Measurements from ENCODE around the gene UBE2G1.

DNA sequence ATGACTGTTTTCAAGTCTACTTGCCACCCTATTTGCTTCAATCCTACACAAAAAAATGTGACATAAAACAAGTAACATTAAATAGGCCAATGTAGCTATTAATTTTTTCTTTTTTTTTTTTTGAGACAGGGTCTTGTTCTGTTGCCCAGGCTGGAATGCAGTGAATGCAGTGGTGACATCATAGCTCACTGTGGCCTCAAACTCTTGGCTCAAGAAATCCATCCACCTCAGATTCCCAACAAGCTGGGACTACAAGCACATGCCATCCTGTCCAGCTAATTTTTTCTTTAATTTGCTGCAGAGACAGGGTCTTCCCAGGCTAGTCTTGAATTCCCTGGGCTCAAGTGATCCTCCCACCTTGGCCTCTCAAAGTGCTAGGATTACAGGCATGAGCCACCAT is 132.1 kb downstream of the UBE2G1 start:
- TF ChIP-seq, protein P1, sequence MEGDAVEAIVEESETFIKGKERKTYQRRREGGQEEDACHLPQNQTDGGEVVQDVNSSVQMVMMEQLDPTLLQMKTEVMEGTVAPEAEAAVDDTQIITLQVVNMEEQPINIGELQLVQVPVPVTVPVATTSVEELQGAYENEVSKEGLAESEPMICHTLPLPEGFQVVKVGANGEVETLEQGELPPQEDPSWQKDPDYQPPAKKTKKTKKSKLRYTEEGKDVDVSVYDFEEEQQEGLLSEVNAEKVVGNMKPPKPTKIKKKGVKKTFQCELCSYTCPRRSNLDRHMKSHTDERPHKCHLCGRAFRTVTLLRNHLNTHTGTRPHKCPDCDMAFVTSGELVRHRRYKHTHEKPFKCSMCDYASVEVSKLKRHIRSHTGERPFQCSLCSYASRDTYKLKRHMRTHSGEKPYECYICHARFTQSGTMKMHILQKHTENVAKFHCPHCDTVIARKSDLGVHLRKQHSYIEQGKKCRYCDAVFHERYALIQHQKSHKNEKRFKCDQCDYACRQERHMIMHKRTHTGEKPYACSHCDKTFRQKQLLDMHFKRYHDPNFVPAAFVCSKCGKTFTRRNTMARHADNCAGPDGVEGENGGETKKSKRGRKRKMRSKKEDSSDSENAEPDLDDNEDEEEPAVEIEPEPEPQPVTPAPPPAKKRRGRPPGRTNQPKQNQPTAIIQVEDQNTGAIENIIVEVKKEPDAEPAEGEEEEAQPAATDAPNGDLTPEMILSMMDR (IDR thresholded peaks at IDR 0.05) = no peak
- no peak for TF ChIP-seq POLR2A (IDR thresholded peaks at IDR 0.05)
